Uterus (tissue), 2 donors: ENCODE results near the gene CNTN6.

Experiments
- POLR2A ChIP-seq, 2 donors: fragments of 450-650 bp; IDR thresholded peaks; one replicate each; pipeline ENCODE4 v1.6.1; 2016; ENCODE audit warnings: antibody characterized with exemption in 2 of 2, mild to moderate bottlenecking in 1 of 2, moderate library complexity in 1 of 2
- TF ChIP-seq, protein P1 (sequence below), 4 experiments: fragments of 200-600 bp in 2 of 4; fragments of 450-650 bp in 2 of 4; sonication (generic) in 2 of 4; IDR thresholded peaks; one replicate each; pipeline ENCODE4 v1.5.1; 2016 to 2019; ENCODE audit warnings: antibody characterized with exemption in 4 of 4, mild to moderate bottlenecking in 2 of 4, moderate library complexity in 1 of 4

DNA sequence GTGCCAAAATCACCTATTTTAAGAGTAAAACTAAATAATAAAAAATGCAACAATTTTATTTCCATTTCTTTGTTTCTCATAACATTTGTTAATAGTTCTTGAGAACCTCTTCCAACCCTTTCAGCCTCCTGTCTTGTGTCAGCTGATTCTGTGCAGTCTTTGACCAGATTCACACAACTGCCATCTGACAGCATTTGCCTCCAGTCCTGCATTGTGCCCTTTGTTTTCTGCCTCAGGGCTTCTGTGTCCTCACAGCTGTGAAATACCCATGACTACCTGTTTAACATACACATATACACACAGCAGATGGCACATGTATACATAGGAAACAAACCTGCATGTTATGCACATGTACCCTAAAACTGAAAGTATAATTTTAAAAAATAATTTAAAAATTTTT lies 13.2 kb upstream of the CNTN6 start:
- TF ChIP-seq, protein P1, sequence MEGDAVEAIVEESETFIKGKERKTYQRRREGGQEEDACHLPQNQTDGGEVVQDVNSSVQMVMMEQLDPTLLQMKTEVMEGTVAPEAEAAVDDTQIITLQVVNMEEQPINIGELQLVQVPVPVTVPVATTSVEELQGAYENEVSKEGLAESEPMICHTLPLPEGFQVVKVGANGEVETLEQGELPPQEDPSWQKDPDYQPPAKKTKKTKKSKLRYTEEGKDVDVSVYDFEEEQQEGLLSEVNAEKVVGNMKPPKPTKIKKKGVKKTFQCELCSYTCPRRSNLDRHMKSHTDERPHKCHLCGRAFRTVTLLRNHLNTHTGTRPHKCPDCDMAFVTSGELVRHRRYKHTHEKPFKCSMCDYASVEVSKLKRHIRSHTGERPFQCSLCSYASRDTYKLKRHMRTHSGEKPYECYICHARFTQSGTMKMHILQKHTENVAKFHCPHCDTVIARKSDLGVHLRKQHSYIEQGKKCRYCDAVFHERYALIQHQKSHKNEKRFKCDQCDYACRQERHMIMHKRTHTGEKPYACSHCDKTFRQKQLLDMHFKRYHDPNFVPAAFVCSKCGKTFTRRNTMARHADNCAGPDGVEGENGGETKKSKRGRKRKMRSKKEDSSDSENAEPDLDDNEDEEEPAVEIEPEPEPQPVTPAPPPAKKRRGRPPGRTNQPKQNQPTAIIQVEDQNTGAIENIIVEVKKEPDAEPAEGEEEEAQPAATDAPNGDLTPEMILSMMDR (IDR thresholded peaks at IDR 0.05) = no peak
- TF ChIP-seq POLR2A (IDR thresholded peaks at IDR 0.05) = no peak
